ENCODE results near the gene FIG4. TPM values are rescaled to one million over a fixed set of nuclear protein-coding genes. Genes with fewer than 3 reads are reported as not detected.
"Not testable (repeated sequence)": the region's sequence is repeated elsewhere in the genome, so short reads cannot be mapped to it uniquely, and the experiment has no call there.

Gene FIG4
- total RNA-seq, 1 donor, result 27.1 TPM

GRCh38 chr6:109702791-109703190 lies 11.7 kb downstream of the FIG4 start:
- no peaks in the 10 kb centered on the region for H3K36me3 ChIP-seq (ENCODE audit: insufficient read depth, low read length)
- H3K9me3 ChIP-seq (ENCODE audit: low read depth, low read length), result no peaks in the 10 kb centered on the region
- peaks cover 16% of the 10 kb centered on the region for H3K79me2 ChIP-seq (ENCODE audit: insufficient read depth, low read length)
- no peak overlapping the region for H3K4me3 ChIP-seq (ENCODE audit: insufficient read depth, low read length)
- H4K20me1 ChIP-seq (ENCODE audit: insufficient read depth, low read length), result peaks cover 9% of the 10 kb centered on the region
- H3K4me1 ChIP-seq (ENCODE audit: insufficient read depth, low read length), result no peaks in the 10 kb centered on the region
- no peak overlapping the region for H3K4me2 ChIP-seq (ENCODE audit: insufficient read depth, low read length)
- no peak for TF ChIP-seq CTCF (IDR thresholded peaks at IDR 0.05; ENCODE audit: extremely low read depth, low read depth, low read length)
- no peak overlapping the region for H3K27ac ChIP-seq (ENCODE audit: low read depth, low read length)
- H2AFZ ChIP-seq (ENCODE audit: low read length), result no peak overlapping the region
- no peak for DNase-seq (ENCODE audit: insufficient read length, low spot score, missing footprints)
- no peaks in the 10 kb centered on the region for H3K27me3 ChIP-seq (ENCODE audit: insufficient read depth, low read length)

GRCh38 chr6:109705258-109705657 lies 14.2 kb downstream of the FIG4 start:
- H3K27ac ChIP-seq (ENCODE audit: low read depth, low read length), result no peak overlapping the region
- peaks cover 9% of the 10 kb centered on the region for H4K20me1 ChIP-seq (ENCODE audit: insufficient read depth, low read length)
- H3K9me3 ChIP-seq (ENCODE audit: low read depth, low read length), result no peaks in the 10 kb centered on the region
- peak; percentile 80 for DNase-seq (ENCODE audit: insufficient read length, low spot score, missing footprints)
- H3K4me1 ChIP-seq (ENCODE audit: insufficient read depth, low read length), result no peaks in the 10 kb centered on the region
- peaks cover 23% of the 10 kb centered on the region for H3K79me2 ChIP-seq (ENCODE audit: insufficient read depth, low read length)
- no peaks in the 10 kb centered on the region for H3K27me3 ChIP-seq (ENCODE audit: insufficient read depth, low read length)
- no peaks in the 10 kb centered on the region for H3K36me3 ChIP-seq (ENCODE audit: insufficient read depth, low read length)
- no peak overlapping the region for H2AFZ ChIP-seq (ENCODE audit: low read length)
- no peak overlapping the region for H3K4me2 ChIP-seq (ENCODE audit: insufficient read depth, low read length)
- H3K4me3 ChIP-seq (ENCODE audit: insufficient read depth, low read length), result no peak overlapping the region
- TF ChIP-seq CTCF (IDR thresholded peaks at IDR 0.05; ENCODE audit: extremely low read depth, low read depth, low read length), result peak; percentile 100

GRCh38 chr6:109706513-109706912 lies 15.4 kb downstream of the FIG4 start:
- no peak for TF ChIP-seq CTCF (IDR thresholded peaks at IDR 0.05; ENCODE audit: extremely low read depth, low read depth, low read length)
- H3K36me3 ChIP-seq (ENCODE audit: insufficient read depth, low read length), result no peaks in the 10 kb centered on the region
- H3K4me2 ChIP-seq (ENCODE audit: insufficient read depth, low read length), result no peak overlapping the region
- peaks cover 26% of the 10 kb centered on the region for H3K79me2 ChIP-seq (ENCODE audit: insufficient read depth, low read length)
- no peaks in the 10 kb centered on the region for H3K9me3 ChIP-seq (ENCODE audit: low read depth, low read length)
- H3K4me3 ChIP-seq (ENCODE audit: insufficient read depth, low read length), result no peak overlapping the region
- H4K20me1 ChIP-seq (ENCODE audit: insufficient read depth, low read length), result peaks cover 9% of the 10 kb centered on the region
- H3K27me3 ChIP-seq (ENCODE audit: insufficient read depth, low read length), result no peaks in the 10 kb centered on the region
- no peak overlapping the region for H2AFZ ChIP-seq (ENCODE audit: low read length)
- DNase-seq (ENCODE audit: insufficient read length, low spot score, missing footprints), result no peak
- no peaks in the 10 kb centered on the region for H3K4me1 ChIP-seq (ENCODE audit: insufficient read depth, low read length)
- H3K27ac ChIP-seq (ENCODE audit: low read depth, low read length), result no peak overlapping the region

GRCh38 chr6:109708099-109708498 lies 17.0 kb downstream of the FIG4 start:
- Histone ChIP-seq H3K79me2 (ENCODE audit: insufficient read depth, low read length) (peaks cover 32% of the 10 kb centered on the region), H4K20me1 (ENCODE audit: insufficient read depth, low read length) (peaks cover 13% of the 10 kb centered on the region)
- not testable (repeated sequence) for DNase-seq (ENCODE audit: insufficient read length, low spot score, missing footprints); H3K27me3 ChIP-seq (ENCODE audit: insufficient read depth, low read length); H3K4me2 ChIP-seq (ENCODE audit: insufficient read depth, low read length); H3K9me3 ChIP-seq (ENCODE audit: low read depth, low read length); H3K4me1 ChIP-seq (ENCODE audit: insufficient read depth, low read length); H3K27ac ChIP-seq (ENCODE audit: low read depth, low read length); H2AFZ ChIP-seq (ENCODE audit: low read length); H3K36me3 ChIP-seq (ENCODE audit: insufficient read depth, low read length); H3K4me3 ChIP-seq (ENCODE audit: insufficient read depth, low read length)
